Iris pigment epithelial cell (primary cell): ENCODE measurements around the gene CHMP5.

Experiments used
- DNase-seq: peaks from one replicate; pipeline ENCODE4 v3.0.0-alpha.2; 2011; ENCODE audit warnings: low read depth

The CHMP5 gene

DNA sequence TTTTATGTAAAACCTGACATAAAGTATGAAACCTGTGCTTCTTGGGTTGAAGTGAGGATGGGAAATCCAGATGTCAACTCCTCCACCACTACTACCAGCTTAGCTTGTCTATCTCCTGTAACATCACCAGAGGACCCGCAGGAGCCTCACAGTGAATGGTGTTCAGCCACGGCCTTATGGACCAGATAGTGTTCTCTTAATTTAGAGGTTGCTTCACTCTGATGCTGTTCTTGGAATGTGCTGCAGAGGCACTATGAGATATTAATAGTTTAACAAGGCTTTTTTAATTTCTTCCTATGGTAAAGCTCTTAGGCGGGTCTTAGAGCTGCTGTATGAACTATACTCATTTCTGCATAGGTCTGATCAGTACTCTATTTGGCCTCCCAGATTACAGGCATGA lies 53.4 kb downstream of the CHMP5 start:
- no peak for DNase-seq

DNA sequence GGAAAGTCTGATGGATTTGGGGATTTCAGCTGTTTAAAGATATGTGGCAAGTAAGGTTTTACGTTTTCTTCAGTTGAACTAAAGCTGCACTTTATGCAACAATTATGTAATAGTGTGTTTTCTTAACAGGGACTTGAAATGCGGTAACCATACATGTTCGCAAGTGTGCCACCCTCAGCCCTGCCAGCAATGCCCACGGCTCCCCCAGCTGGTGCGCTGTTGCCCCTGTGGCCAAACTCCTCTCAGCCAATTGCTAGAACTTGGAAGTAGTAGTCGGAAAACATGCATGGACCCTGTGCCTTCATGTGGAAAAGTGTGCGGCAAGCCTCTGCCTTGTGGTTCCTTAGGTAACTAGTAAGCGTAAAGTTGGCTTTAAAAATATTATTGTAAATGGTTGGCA lies 53.9 kb downstream of the CHMP5 start:
- no peak for DNase-seq

GRCh38 chr9:33320230-33320567 lies 55.4 kb downstream of the CHMP5 start:
- DNase-seq, result no peak

DNA sequence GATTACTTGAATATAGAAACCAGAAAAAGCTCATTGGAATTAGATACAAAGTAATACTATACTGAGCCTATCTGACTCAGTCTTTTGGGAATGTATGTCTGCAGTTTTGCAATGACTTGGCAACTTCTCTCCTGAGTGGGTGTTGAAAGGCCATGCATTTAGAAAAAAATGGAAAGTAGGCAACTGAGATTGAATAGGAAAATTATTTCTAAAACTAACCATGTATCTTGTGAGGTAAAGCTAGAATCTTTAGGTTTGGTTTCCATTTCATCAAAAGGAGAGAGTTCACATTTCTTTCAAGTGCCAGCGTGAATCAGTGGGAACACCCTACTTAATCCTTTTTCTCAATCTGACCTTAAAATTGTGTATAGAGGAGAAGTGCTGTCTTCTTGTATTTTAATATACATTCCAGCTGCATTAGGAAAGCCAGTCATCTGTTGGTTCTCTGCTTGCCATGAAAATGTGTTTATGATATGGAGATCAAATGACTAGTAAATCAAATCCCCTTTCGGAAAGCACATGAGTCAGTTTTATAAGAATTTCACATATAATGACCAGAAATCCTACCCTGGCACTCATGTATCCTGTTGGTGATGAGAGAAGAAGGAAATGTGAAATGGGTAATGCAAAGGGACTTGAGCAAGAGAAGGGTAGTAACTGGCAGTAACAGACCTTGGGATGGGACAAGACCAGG lies 55.9 kb downstream of the CHMP5 start:
- peak; percentile 97 for DNase-seq

DNA sequence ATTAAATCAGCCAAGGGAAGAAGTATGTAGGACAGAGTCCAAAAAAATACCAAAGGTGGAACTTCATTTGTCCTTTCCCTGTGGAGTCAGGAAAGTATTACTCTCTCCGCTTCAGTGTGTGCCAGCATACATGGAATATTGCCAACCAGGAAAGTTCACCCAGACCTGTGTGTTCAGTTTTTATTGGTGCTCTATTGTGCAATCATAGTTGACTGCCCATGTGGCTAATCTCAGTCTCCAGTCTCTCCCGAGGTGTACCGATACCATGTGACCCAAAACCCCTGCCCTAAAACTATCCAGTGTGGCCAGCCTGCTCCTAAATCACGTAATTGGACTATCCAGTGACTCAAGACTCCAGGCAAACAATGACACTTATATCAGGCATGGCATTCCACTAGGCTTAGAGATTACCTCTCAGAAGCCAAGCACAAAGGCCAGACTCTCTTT lies 64.3 kb downstream of the CHMP5 start:
- DNase-seq, result peak; percentile 86

GRCh38 chr9:33329979-33330378 lies 65.1 kb downstream of the CHMP5 start:
- DNase-seq, result peak; percentile 85

DNA sequence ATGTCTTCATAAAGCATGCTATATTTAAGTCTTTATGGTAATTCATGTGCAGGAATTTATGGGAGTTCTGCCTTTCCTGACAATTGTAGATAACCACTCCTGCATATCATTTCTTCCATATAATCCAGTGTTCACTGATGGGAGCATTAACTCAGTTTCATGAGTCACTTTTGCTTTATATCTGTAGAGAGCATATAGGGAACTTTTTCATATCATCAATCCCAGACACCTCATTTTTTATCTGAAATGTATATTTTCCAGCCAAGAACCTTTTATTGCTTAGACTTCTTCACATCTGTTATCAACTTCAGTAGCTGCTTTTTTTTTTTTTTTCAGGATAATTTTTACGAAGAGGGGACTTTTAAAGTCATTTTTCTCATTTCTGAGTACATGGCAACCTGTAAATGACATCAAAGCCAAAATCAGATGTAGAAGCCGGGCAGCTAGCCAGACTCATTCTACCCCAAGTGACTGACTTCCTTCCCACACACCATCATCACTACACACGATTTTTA lies 66.6 kb downstream of the CHMP5 start:
- DNase-seq, result no peak
